CD14-positive monocyte (primary cell): ENCODE data around the gene CFAP70. TPM values are rescaled to one million over a fixed set of nuclear protein-coding genes. Genes with fewer than 3 reads are reported as not detected.
"Not testable (repeated sequence)": the region's sequence is repeated elsewhere in the genome, so short reads cannot be mapped to it uniquely, and the experiment has no call there.

Experiments
- DNase-seq, 3 donors: peaks; one replicate each; pipeline ENCODE4 v3.0.0-alpha.2; 2011 to 2022
- H2AFZ ChIP-seq: 2 replicates; pipeline ENCODE4 v1.6.0; 2012; ENCODE audit warnings: mild to moderate bottlenecking, low read depth, low read length, inconsistent platforms; ENCODE audit not compliant: insufficient read depth, poor library complexity, severe bottlenecking
- H3K27ac ChIP-seq, 2 donors: 1 replicate in 1 of 2; 2 replicates in 1 of 2; pipeline ENCODE4 v1.5.1; 2012 to 2013; ENCODE audit warnings: low read length in 2 of 2, control low read depth in 1 of 2, inconsistent platforms in 1 of 2, low read depth in 1 of 2, mild to moderate bottlenecking in 1 of 2
- H3K27me3 ChIP-seq, 2 donors: one replicate each; pipeline versions ENCODE4 v1.6.0 to v1.6.1; 2011 to 2013; ENCODE audit warnings: low read length in 2 of 2; ENCODE audit not compliant: control insufficient read depth in 2 of 2, insufficient read depth in 2 of 2
- H3K36me3 ChIP-seq, 2 donors: replicated peaks in 1 of 2; 1 replicate in 1 of 2; 2 replicates in 1 of 2; pipeline versions ENCODE4 v1.5.1 to v1.6.1; 2012 to 2013; ENCODE audit warnings: low read length in 2 of 2, control low read depth in 1 of 2, inconsistent platforms in 1 of 2, mild to moderate bottlenecking in 1 of 2; ENCODE audit not compliant: insufficient read depth in 2 of 2, control insufficient read depth in 1 of 2
- H3K4me1 ChIP-seq, 2 donors: 1 replicate in 1 of 2; 2 replicates in 1 of 2; pipeline versions ENCODE4 v1.5.1 to v1.6.1; 2012 to 2013; ENCODE audit warnings: low read length in 2 of 2, control low read depth in 1 of 2, inconsistent platforms in 1 of 2, mild to moderate bottlenecking in 1 of 2, moderate library complexity in 1 of 2; ENCODE audit not compliant: insufficient read depth in 2 of 2, control insufficient read depth in 1 of 2
- H3K4me2 ChIP-seq: replicated peaks from 2 replicates; pipeline ENCODE3; 2012; ENCODE audit warnings: low read length, moderate library complexity, mild to moderate bottlenecking; ENCODE audit not compliant: poor library complexity, severe bottlenecking; ENCODE audit errors: extremely low read depth
- H3K4me3 ChIP-seq, 3 experiments: fragments of 200-600 bp in 1 of 3; sonication (generic) in 1 of 3; replicated peaks in 1 of 3; 1 replicate in 2 of 3; 2 replicates in 1 of 3; pipeline ENCODE4 v1.5.1; 2011 to 2013; ENCODE audit warnings: low read length in 3 of 3, mild to moderate bottlenecking in 3 of 3, control low read depth in 2 of 3, low read depth in 2 of 3, inconsistent platforms in 1 of 3, moderate library complexity in 1 of 3
- H3K79me2 ChIP-seq: 2 replicates; pipeline ENCODE4 v1.6.0; 2012; ENCODE audit warnings: mild to moderate bottlenecking, control low read depth, inconsistent platforms, low read length, moderate library complexity; ENCODE audit not compliant: insufficient read depth
- H3K9ac ChIP-seq: 2 replicates; pipeline ENCODE4 v1.6.0; 2017; ENCODE audit warnings: low read length, mild to moderate bottlenecking; ENCODE audit not compliant: insufficient read depth, poor library complexity, severe bottlenecking
- H3K9me3 ChIP-seq, 2 donors: replicated peaks in 1 of 2; 1 replicate in 1 of 2; 2 replicates in 1 of 2; pipeline versions ENCODE4 v1.5.1 to v1.6.1; 2012 to 2013; ENCODE audit warnings: low read length in 2 of 2, control low read depth in 1 of 2; ENCODE audit not compliant: control insufficient read depth in 1 of 2, insufficient read depth in 1 of 2
- H4K20me1 ChIP-seq: 2 replicates; pipeline ENCODE4 v1.6.0; 2012; ENCODE audit warnings: mild to moderate bottlenecking, low read length, control low read depth, moderate library complexity; ENCODE audit not compliant: insufficient read depth
- H3K27ac Mint-ChIP-seq, 7 donors: one replicate each; pipeline ENCODE4 v1.8.0; 2020; ENCODE audit warnings: mild to moderate bottlenecking in 7 of 7, mixed read lengths in 7 of 7, moderate library complexity in 6 of 7, inconsistent platforms in 2 of 7
- H3K27me3 Mint-ChIP-seq, 3 donors: one replicate each; pipeline ENCODE4 v1.8.0; 2021 to 2022; ENCODE audit warnings: low read depth in 3 of 3, mild to moderate bottlenecking in 3 of 3, mixed read lengths in 3 of 3, moderate library complexity in 3 of 3, inconsistent platforms in 1 of 3
- H3K36me3 Mint-ChIP-seq, 2 donors: one replicate each; pipeline ENCODE4 v1.8.0; 2020; ENCODE audit warnings: mixed read lengths in 2 of 2, inconsistent platforms in 1 of 2, mild to moderate bottlenecking in 1 of 2
- H3K4me1 Mint-ChIP-seq: one replicate; pipeline ENCODE4 v1.8.0; 2020; ENCODE audit warnings: mild to moderate bottlenecking, mixed read lengths
- H3K4me3 Mint-ChIP-seq, 2 donors: one replicate each; pipeline ENCODE4 v1.8.0; 2020; ENCODE audit warnings: mild to moderate bottlenecking in 2 of 2, mixed read lengths in 2 of 2, moderate library complexity in 1 of 2
- H3K9me3 Mint-ChIP-seq, 7 donors: one replicate each; pipeline ENCODE4 v1.8.0; 2020 to 2022; ENCODE audit warnings: mixed read lengths in 7 of 7, mild to moderate bottlenecking in 6 of 7, moderate library complexity in 6 of 7, inconsistent platforms in 2 of 7
- CTCF ChIP-seq: fragments of 200-600 bp; IDR thresholded peaks from one replicate; pipeline ENCODE4 v1.8.0; 2022; ENCODE audit warnings: antibody characterized with exemption, mild to moderate bottlenecking
- WGBS: methylation state at CpG from one replicate; pipeline ENCODE4 v1.1.5; 2013; ENCODE audit warnings: missing lambda C conversion rate; ENCODE audit not compliant: insufficient coverage; 5-methylcytosine and 5-hydroxymethylcytosine counted together
- intact Hi-C, 2 donors: fragments of 100-400 bp; cut with micrococcal nuclease; formaldehyde crosslinking; loops; one replicate each; pipeline versions ENCODE4 v1.15.0 to v1.15.1; 2023
- polyA plus RNA-seq, 3 donors: library from polyadenylated mRNA; depleted of rRNA in 1 of 3; unstranded in 2 of 3; stranded (reverse) in 1 of 3; fragments of 300-500 nt in 2 of 3; fragments of >200 nt in 1 of 3; fragmentation: Illumina TruSeq in 2 of 3; gene quantifications; 1 replicate in 2 of 3; 2 replicates in 1 of 3; pipeline ENCODE4 v1.2.3, GENCODE V29; 2012 to 2021

CFAP70 gene
- polyA plus RNA-seq, 3 donors, result 0.13 to 1.1 TPM; not detected in 1

- DNase-seq, H3K27ac Mint-ChIP-seq, H3K36me3 Mint-ChIP-seq, H4K20me1 ChIP-seq, H3K27me3 ChIP-seq, H3K4me3 Mint-ChIP-seq, H3K4me1 Mint-ChIP-seq, H2AFZ ChIP-seq, H3K4me3 ChIP-seq, H3K27ac ChIP-seq, H3K9me3 ChIP-seq, intact Hi-C loops, H3K9ac ChIP-seq, H3K27me3 Mint-ChIP-seq, H3K4me1 ChIP-seq, H3K79me2 ChIP-seq, H3K36me3 ChIP-seq, H3K4me2 ChIP-seq: not testable (repeated sequence)
- WGBS, result no CpG with 5 or more reads among the region's 4 CpGs
- H3K9me3 Mint-ChIP-seq, result peaks cover 0 to 26% (median 13%) of the 10 kb centered on the region in 7 donors
Measured at GRCh38 chr10:73325290-73325689, 33.4 kb downstream of the CFAP70 start.

GRCh38 chr10:73323582-73323981, 35.1 kb downstream of the CFAP70 start:
- intact Hi-C loops, H3K4me1 Mint-ChIP-seq, H3K4me2 ChIP-seq, H3K36me3 ChIP-seq, H3K79me2 ChIP-seq, DNase-seq, H3K27ac ChIP-seq, H3K9me3 ChIP-seq, H3K27me3 ChIP-seq, H3K4me1 ChIP-seq, H3K9ac ChIP-seq, H3K4me3 ChIP-seq, H4K20me1 ChIP-seq, H3K4me3 Mint-ChIP-seq, H2AFZ ChIP-seq, H3K27me3 Mint-ChIP-seq, H3K36me3 Mint-ChIP-seq: not testable (repeated sequence)
- Mint-ChIP-seq H3K27ac (peak overlapping the region in 1 of 7 donors; percentile 7), H3K9me3 (peaks cover 0 to 27% (median 13%) of the 10 kb centered on the region in 7 donors)
- WGBS, result no CpG with 5 or more reads among the region's 5 CpGs

GRCh38 chr10:73310475-73310874, 48.2 kb downstream of the CFAP70 start:
- no peaks in the 10 kb centered on the region for H3K27me3 ChIP-seq
- H3K4me1 Mint-ChIP-seq, result no peaks in the 10 kb centered on the region
- H3K9me3 ChIP-seq, result peaks cover 4 to 16% of the 10 kb centered on the region in 2 donors
- no peak overlapping the region for H3K4me2 ChIP-seq
- no peak for DNase-seq
- H3K79me2 ChIP-seq, result no peaks in the 10 kb centered on the region
- intact Hi-C loops, result no loop called here
- H3K27ac ChIP-seq, result no peak overlapping the region
- peaks cover 13 to 25% (median 23%) of the 10 kb centered on the region in 7 donors for H3K9me3 Mint-ChIP-seq
- no peaks in the 10 kb centered on the region for H3K36me3 ChIP-seq
- no peaks in the 10 kb centered on the region for H4K20me1 ChIP-seq
- no peaks in the 10 kb centered on the region for H3K4me1 ChIP-seq
- H2AFZ ChIP-seq, result no peak overlapping the region
- H3K27me3 Mint-ChIP-seq, result no peaks in the 10 kb centered on the region
- H3K9ac ChIP-seq, result no peak overlapping the region
- no peak overlapping the region for H3K4me3 ChIP-seq
- no peak overlapping the region for H3K27ac Mint-ChIP-seq
- no peaks in the 10 kb centered on the region for H3K36me3 Mint-ChIP-seq
- TF ChIP-seq CTCF, result no peak
- H3K4me3 Mint-ChIP-seq, result no peak overlapping the region
